CD4-positive, CD25-positive, alpha-beta regulatory T cell (primary cell): ENCODE data around the gene KIF22. TPM values are rescaled to one million over a fixed set of nuclear protein-coding genes. Genes with fewer than 3 reads are reported as not detected.
"Not testable (repeated sequence)": the region's sequence is repeated elsewhere in the genome, so short reads cannot be mapped to it uniquely, and the experiment has no call there.

Source experiments
- ATAC-seq, 2 donors: fragments of 150-1000 bp; cut with Tn5 transposase; one replicate each; pipeline ENCODE4 v1.10.0; 2021; ENCODE audit warnings: low read depth in 2 of 2, moderate number of reproducible peaks in 2 of 2, moderate library complexity in 1 of 2
- DNase-seq, 3 donors: peaks; one replicate each; pipeline versions ENCODE4 v3.0.0 to v3.0.0-alpha.2; 2012 to 2022; ENCODE audit warnings: mixed read lengths in 1 of 3
- H3K27ac ChIP-seq: one replicate; pipeline ENCODE4 v1.7.0; 2013; ENCODE audit warnings: mild to moderate bottlenecking, low read length; ENCODE audit not compliant: insufficient read depth, poor library complexity, severe bottlenecking
- H3K27me3 ChIP-seq: one replicate; pipeline ENCODE4 v1.7.0; 2013; ENCODE audit warnings: low read length; ENCODE audit not compliant: control insufficient read depth, insufficient read depth
- H3K36me3 ChIP-seq: one replicate; pipeline ENCODE4 v1.7.0; 2013; ENCODE audit warnings: mild to moderate bottlenecking, low read length, moderate library complexity; ENCODE audit not compliant: control insufficient read depth, insufficient read depth
- H3K4me1 ChIP-seq: 2 replicates; pipeline ENCODE4 v1.7.0; 2013; ENCODE audit warnings: mild to moderate bottlenecking, low read length; ENCODE audit not compliant: insufficient read depth, control insufficient read depth, poor library complexity, severe bottlenecking
- H3K4me3 ChIP-seq: one replicate; pipeline ENCODE4 v1.7.0; 2013; ENCODE audit warnings: low read depth, mild to moderate bottlenecking, low read length, moderate library complexity
- H3K9me3 ChIP-seq, 2 experiments: 1 replicate in 1 of 2; 2 replicates in 1 of 2; pipeline ENCODE4 v1.7.0; 2013; ENCODE audit warnings: low read length in 2 of 2, mild to moderate bottlenecking in 1 of 2, moderate library complexity in 1 of 2; ENCODE audit not compliant: control insufficient read depth in 2 of 2
- H3K27ac Mint-ChIP-seq, 3 donors: one replicate each; pipeline ENCODE4 v1.8.0; 2020 to 2022; ENCODE audit warnings: mild to moderate bottlenecking in 3 of 3, mixed read lengths in 3 of 3, moderate library complexity in 2 of 3
- H3K27me3 Mint-ChIP-seq: one replicate; pipeline ENCODE4 v1.8.0; 2022; ENCODE audit warnings: mild to moderate bottlenecking, mixed read lengths
- H3K36me3 Mint-ChIP-seq: one replicate; pipeline ENCODE4 v1.8.0; 2020; ENCODE audit warnings: mixed read lengths
- H3K4me1 Mint-ChIP-seq, 4 donors: one replicate each; pipeline ENCODE4 v1.8.0; 2020 to 2022; ENCODE audit warnings: mixed read lengths in 4 of 4, mild to moderate bottlenecking in 1 of 4
- H3K4me3 Mint-ChIP-seq, 4 donors: one replicate each; pipeline ENCODE4 v1.8.0; 2020 to 2022; ENCODE audit warnings: mild to moderate bottlenecking in 4 of 4, mixed read lengths in 4 of 4, moderate library complexity in 3 of 4
- H3K9me3 Mint-ChIP-seq, 7 donors: one replicate each; pipeline ENCODE4 v1.8.0; 2020 to 2022; ENCODE audit warnings: mixed read lengths in 7 of 7, mild to moderate bottlenecking in 3 of 7, moderate library complexity in 2 of 7
- polyA plus RNA-seq, 4 donors: library from polyadenylated mRNA; unstranded; fragments of 300-500 nt; fragmentation: Illumina TruSeq; gene quantifications; one replicate each; pipeline ENCODE4 v1.2.3, GENCODE V29; 2021
- total RNA-seq: library from RNA; stranded (reverse); gene quantifications from one replicate; pipeline ENCODE4 v1.2.3, GENCODE V29; 2022

The KIF22 gene
- total and polyA plus RNA-seq, 5 donors from 2014 or later, result 49.4 to 89.1 (median 58.4) TPM

DNA sequence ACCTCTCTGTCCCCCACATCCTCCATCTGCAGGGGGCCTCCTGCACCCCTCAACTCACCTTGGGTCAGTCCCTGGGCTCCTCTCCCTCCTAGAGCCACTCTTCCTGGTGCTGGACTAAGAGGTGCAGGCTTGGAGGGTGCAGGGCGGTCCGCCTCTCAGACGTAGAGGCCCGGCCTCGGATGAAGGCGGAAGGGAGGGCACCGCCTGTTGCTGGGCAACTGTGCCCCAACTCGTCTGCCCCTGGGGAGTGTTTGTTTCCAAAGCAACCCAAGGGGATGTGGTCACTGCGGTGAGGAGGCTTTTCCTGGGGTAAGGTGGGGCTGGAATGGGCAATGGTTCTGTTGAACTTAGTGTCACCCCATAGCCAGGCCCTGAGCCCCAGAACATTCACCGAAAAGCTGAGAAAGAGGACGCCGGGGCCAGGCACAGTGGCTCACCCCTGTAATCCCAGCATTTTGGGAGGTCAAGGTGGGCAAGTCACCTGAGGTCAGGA lies 44.7 kb upstream of the KIF22 start, which contains the start of gene C16orf54:
C16orf54 (minus strand) TSS at position 138 of the 493 bp plus-strand sequence. CDS start 1,039 bp downstream, outside the sequence.
- H3K4me3 Mint-ChIP-seq, result peak within 1 kb of the TSS; percentile 89 to 99 (median 96)

DNA sequence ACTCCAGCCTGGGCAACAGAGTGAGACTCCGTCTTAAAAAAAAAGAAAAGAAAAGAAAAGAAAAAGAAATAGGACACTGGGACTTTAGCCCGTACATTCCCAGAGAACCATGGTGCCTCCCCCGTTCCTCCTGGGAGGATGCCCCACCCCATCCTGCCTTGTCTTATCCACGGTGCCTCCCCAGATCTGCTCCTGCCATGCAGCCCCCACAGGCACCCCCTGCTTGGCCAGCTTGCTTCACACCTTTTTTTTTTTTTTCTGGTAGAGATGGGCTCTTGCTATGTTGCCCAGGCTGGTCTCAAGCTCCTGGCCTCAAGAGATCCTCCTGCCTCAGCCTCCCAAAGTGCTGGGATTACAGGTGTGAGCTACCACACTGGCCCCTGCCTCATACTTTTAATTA lies 44.0 kb upstream of the KIF22 start:
- peaks cover 41% of the 10 kb centered on the region for H3K36me3 Mint-ChIP-seq
- H3K27me3 Mint-ChIP-seq, H3K9me3 ChIP-seq, ATAC-seq, H3K9me3 Mint-ChIP-seq, H3K27me3 ChIP-seq, DNase-seq: not testable (repeated sequence)
- H3K27ac Mint-ChIP-seq, result peak overlapping the region; percentile 99 to 100 (median 99)
- Histone ChIP-seq H3K4me3 (peak overlapping the region; percentile 83), H3K27ac (peak overlapping the region; percentile 95), H3K36me3 (peaks cover 29% of the 10 kb centered on the region), H3K4me1 (peaks cover 68% of the 10 kb centered on the region)
- H3K4me1 Mint-ChIP-seq, result peaks cover 7 to 72% (median 38%) of the 10 kb centered on the region in 4 donors
- peak overlapping the region; percentile 89 to 99 (median 96) for H3K4me3 Mint-ChIP-seq

More for the DNA sequence above, 44.7 kb upstream of the KIF22 start, which contains the start of gene C16orf54:
- H3K4me3 ChIP-seq, result peak within 1 kb of the TSS; percentile 83
- H3K4me1 ChIP-seq, result peaks cover 74% of the 10 kb centered on the region
- no peaks in the 10 kb centered on the region for H3K9me3 ChIP-seq
- peaks cover 34% of the 10 kb centered on the region for H3K36me3 ChIP-seq
- Mint-ChIP-seq H3K27ac (peak within 1 kb of the TSS; percentile 99 to 100 (median 99)), H3K9me3 (peaks cover 0 to 2% (median 0%) of the 10 kb centered on the region in 7 donors), H3K36me3 (peaks cover 47% of the 10 kb centered on the region), H3K27me3 (peaks cover 5% of the 10 kb centered on the region), H3K4me1 (peaks cover 10 to 75% (median 44%) of the 10 kb centered on the region in 4 donors)
- H3K27me3 ChIP-seq, result no peaks in the 10 kb centered on the region
- ATAC-seq (peak; percentile 88 to 90), DNase-seq (peak; percentile 86 to 97 (median 96))
- peak within 1 kb of the TSS; percentile 95 for H3K27ac ChIP-seq

DNA sequence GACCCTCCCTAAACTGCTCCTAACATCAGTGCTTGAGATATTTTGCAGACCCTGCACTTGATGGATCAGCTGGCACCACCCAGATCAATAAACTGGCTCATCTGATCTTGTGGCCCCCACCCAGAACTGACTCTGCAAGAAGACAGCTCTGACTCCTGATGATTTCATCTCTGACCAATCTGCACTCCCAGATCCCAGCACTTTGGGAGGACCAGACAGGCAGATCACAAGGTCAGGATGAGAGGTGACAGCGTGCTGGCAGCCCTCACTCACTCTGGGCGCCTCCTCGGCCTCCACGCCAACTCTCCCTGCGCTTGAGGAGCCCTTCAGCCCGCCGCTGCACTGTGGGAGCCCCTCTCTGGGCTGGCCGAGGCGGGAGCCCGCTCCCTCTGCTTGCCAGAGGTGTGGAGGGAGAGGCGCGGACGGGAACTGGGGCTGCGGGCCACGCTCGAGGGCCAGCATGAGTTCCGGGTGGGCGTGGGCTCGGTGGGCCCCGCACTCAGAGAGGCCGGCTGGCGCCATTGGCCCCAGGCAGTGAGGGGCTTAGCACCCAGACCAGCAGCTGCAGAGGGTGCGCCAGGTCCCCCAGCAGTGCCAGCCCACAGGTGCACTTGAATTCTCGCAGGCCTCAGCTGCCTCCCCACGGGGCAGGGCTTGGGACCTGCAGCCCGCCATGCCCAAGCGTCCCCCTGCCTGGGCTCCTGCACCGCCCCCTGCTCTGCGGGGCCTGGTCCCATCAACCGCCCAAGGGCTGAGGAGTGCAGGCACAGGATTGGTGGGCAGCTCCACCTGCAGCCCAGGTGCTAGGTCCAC lies 42.4 kb upstream of the KIF22 start:
- H3K4me1 ChIP-seq, result peaks cover 52% of the 10 kb centered on the region
- H3K4me3 Mint-ChIP-seq, result peak overlapping the region in 3 of 4 donors; percentile 29 to 79 (median 35)
- no peak for DNase-seq
- H3K27me3 Mint-ChIP-seq, result peaks cover 5% of the 10 kb centered on the region
- H3K4me1 Mint-ChIP-seq, result peaks cover 7 to 55% (median 27%) of the 10 kb centered on the region in 4 donors
- peak overlapping the region; percentile 20 to 99 (median 43) for H3K27ac Mint-ChIP-seq
- peaks cover 15% of the 10 kb centered on the region for H3K36me3 ChIP-seq
- H3K27ac ChIP-seq, result no peak overlapping the region
- ATAC-seq, result no peak
- peaks cover 0 to 2% (median 0%) of the 10 kb centered on the region in 7 donors for H3K9me3 Mint-ChIP-seq
- H3K36me3 Mint-ChIP-seq, result peaks cover 36% of the 10 kb centered on the region
- no peaks in the 10 kb centered on the region for H3K27me3 ChIP-seq
- no peak overlapping the region for H3K4me3 ChIP-seq
- H3K9me3 ChIP-seq, result no peaks in the 10 kb centered on the region

DNA sequence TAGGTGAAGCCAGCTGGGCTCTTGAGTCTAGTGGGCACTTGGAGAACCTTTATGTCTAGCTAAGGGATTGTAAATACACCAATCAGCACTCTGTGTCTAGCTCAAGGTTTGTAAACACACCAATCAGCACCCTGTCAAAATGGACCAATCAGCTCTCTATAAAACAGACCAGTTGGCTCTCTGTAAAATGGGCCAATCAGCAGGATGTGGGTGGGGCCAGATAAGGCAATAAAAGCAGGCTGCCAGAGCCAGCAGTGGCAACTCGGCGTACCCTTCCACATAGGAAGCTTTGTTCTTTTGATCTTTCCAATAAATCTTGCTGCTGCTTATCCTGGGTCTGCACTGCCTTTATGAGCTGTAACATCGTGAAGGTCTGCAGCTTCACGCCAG lies 41.8 kb upstream of the KIF22 start:
- H3K27me3 Mint-ChIP-seq, ATAC-seq, DNase-seq, H3K9me3 ChIP-seq, H3K36me3 ChIP-seq, H3K27ac ChIP-seq, H3K27me3 ChIP-seq, H3K4me3 ChIP-seq, H3K9me3 Mint-ChIP-seq: not testable (repeated sequence)
- Mint-ChIP-seq H3K36me3 (peaks cover 30% of the 10 kb centered on the region), H3K4me1 (peaks cover 7 to 52% (median 21%) of the 10 kb centered on the region in 4 donors), H3K27ac (peak overlapping the region in 2 of 3 donors; percentile 20 to 43), H3K4me3 (peak overlapping the region in 3 of 4 donors; percentile 15 to 79 (median 27))
- peaks cover 46% of the 10 kb centered on the region for H3K4me1 ChIP-seq

DNA sequence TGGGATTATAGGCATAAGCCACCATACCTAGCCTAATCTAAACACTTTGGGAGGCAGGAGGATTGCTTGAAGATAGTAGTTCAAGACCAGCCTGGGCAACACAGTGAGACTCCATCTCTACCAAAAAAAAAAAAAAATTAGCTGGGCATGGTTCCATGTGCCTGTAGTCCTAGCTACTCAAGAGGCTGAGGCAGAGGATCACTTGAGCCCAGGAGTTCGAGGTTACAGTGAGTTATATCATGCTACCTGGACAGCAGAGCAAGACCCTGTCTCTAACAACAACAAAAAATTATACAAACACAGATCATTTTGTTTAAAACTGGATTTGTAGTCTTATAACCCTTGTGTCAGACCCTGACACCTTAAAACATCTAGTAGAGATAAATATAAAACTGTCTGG lies 37.0 kb upstream of the KIF22 start:
- no peaks in the 10 kb centered on the region for H3K27me3 Mint-ChIP-seq
- H3K27ac Mint-ChIP-seq, result peak overlapping the region in 1 of 3 donors; percentile 82
- H3K27ac ChIP-seq, result no peak overlapping the region

DNA sequence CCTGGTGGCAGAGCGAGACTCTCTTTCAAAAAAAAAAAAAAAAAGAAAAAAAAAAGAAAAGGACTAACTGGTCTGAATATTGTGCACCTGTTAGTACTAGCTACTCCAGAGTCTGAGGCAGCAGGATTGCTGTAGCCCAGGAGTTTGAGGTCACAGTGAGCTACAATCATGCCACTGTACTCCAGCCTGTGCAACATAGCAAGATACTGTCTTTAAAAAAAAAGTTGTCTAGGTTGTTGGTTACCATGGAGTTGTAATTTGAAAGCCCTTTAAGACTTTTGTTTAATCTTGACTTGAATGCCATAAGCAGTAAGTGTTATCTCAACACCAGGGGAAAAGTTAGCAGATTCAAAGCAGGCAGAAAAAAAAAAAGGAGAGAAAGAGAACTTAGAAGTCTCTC lies 33.9 kb upstream of the KIF22 start:
- Mint-ChIP-seq H3K4me3 (peak overlapping the region in 2 of 4 donors; percentile 33 to 52), H3K9me3 (no peaks in the 10 kb centered on the region)

More for the DNA sequence above, 37.0 kb upstream of the KIF22 start:
- Histone ChIP-seq H3K9me3 (no peaks in the 10 kb centered on the region), H3K27me3 (no peaks in the 10 kb centered on the region), H3K4me1 (peaks cover 15% of the 10 kb centered on the region), H3K4me3 (no peak overlapping the region), H3K36me3 (peaks cover 5% of the 10 kb centered on the region)
- no peaks in the 10 kb centered on the region for H3K9me3 Mint-ChIP-seq
- DNase-seq (no peak), ATAC-seq (no peak)
- peaks cover 6 to 45% (median 13%) of the 10 kb centered on the region in 4 donors for H3K4me1 Mint-ChIP-seq
- H3K4me3 Mint-ChIP-seq, result peak overlapping the region in 1 of 4 donors; percentile 19
- H3K36me3 Mint-ChIP-seq, result peaks cover 6% of the 10 kb centered on the region

DNA sequence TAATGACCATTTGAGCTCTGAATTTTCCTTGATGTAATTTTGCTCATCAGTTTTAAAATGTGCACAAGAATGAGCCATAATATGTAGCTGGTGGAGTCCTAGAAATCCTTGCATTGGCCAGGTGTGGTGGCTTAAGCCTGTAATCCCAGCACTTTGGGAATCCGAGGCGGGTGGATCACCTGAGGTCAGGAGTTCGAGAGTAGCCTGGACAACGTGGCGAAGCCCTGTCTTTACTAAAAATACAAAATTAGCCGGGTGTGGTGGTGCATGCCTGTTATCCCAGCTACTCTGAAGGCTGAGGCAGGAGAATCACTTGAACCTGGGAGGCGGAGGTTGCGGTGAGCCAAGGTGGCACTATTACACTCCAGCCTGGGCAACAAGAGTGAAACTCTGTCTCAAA lies 33.5 kb upstream of the KIF22 start:
- DNase-seq, H3K27me3 Mint-ChIP-seq, H3K9me3 ChIP-seq, H3K36me3 ChIP-seq, H3K27ac ChIP-seq, H3K4me3 Mint-ChIP-seq, H3K27me3 ChIP-seq, H3K9me3 Mint-ChIP-seq, H3K36me3 Mint-ChIP-seq, H3K4me3 ChIP-seq, ATAC-seq: not testable (repeated sequence)
- Mint-ChIP-seq H3K27ac (peak overlapping the region; percentile 21 to 74 (median 32)), H3K4me1 (peaks cover 6 to 38% (median 10%) of the 10 kb centered on the region in 4 donors)
- peaks cover 15% of the 10 kb centered on the region for H3K4me1 ChIP-seq

More for the DNA sequence above, 33.9 kb upstream of the KIF22 start:
- no peak overlapping the region for H3K27ac ChIP-seq
- H3K9me3 ChIP-seq, result no peaks in the 10 kb centered on the region
- no peak overlapping the region for H3K4me3 ChIP-seq
- Mint-ChIP-seq H3K27ac (peak overlapping the region in 2 of 3 donors; percentile 32 to 74), H3K4me1 (peaks cover 6 to 38% (median 10%) of the 10 kb centered on the region in 4 donors), H3K27me3 (no peaks in the 10 kb centered on the region), H3K36me3 (no peaks in the 10 kb centered on the region)
- DNase-seq (no peak), ATAC-seq (no peak)
- H3K36me3 ChIP-seq, result no peaks in the 10 kb centered on the region
- no peaks in the 10 kb centered on the region for H3K27me3 ChIP-seq
- peaks cover 15% of the 10 kb centered on the region for H3K4me1 ChIP-seq
